Bronchial epithelial cell (primary cell): Measurements from ENCODE around the gene MCCC2. TPM values are rescaled to one million over a fixed set of nuclear protein-coding genes. Genes with fewer than 3 reads are reported as not detected.

Experiments
- DNase-seq: peaks from one replicate; pipeline ENCODE4 v3.0.0-alpha.2; 2010; ENCODE audit warnings: low read depth
- FAIRE-seq: peaks from 2 replicates; lab custom pipeline; 2011; peaks lifted over from hg19 to GRCh38; lab: Jason Lieb, UNC
- H3K27me3 ChIP-seq: 2 replicates; pipeline ENCODE4 v1.5.1; 2011; ENCODE audit warnings: low read length; ENCODE audit not compliant: control insufficient read depth, insufficient read depth
- H3K36me3 ChIP-seq: 2 replicates; pipeline ENCODE4 v1.5.1; 2011; ENCODE audit warnings: low read length; ENCODE audit not compliant: control insufficient read depth, insufficient read depth
- H3K4me3 ChIP-seq: 2 replicates; pipeline ENCODE4 v1.5.1; 2011; ENCODE audit warnings: mild to moderate bottlenecking, low read depth, low read length, control low read depth
- CTCF ChIP-seq: IDR thresholded peaks from 2 replicates; pipeline ENCODE4 v1.5.1; 2011; ENCODE audit warnings: mild to moderate bottlenecking, moderate library complexity, low read length, control low read depth, inconsistent platforms; ENCODE audit not compliant: insufficient read depth, severe bottlenecking
- total RNA-seq: library from RNA; depleted of rRNA; stranded (reverse); fragments of >200 nt; gene quantifications from 2 replicates; pipeline ENCODE4 v1.2.1, GENCODE V29; 2014

MCCC2 gene
- total RNA-seq, 1 donor from 2014 or later, result 21.3 TPM

- H3K27me3 ChIP-seq, result peaks cover 1% of the 10 kb centered on the region
- FAIRE-seq, result no peak
- DNase-seq, result peak; percentile 49
- TF ChIP-seq CTCF, result no peak
- H3K36me3 ChIP-seq, result no peaks in the 10 kb centered on the region
- H3K4me3 ChIP-seq, result no peak overlapping the region
Observed at GRCh38 chr5:71681296-71681695, 94.2 kb downstream of the MCCC2 start.

GRCh38 chr5:71684309-71684708 lies 97.2 kb downstream of the MCCC2 start:
- TF ChIP-seq CTCF, result no peak
- no peak for DNase-seq

GRCh38 chr5:71693828-71694427 lies 106.8 kb downstream of the MCCC2 start:
- no peaks in the 10 kb centered on the region for H3K27me3 ChIP-seq
- FAIRE-seq, result no peak
- no peak for TF ChIP-seq CTCF

More at GRCh38 chr5:71684309-71684708, 97.2 kb downstream of the MCCC2 start:
- no peak overlapping the region for H3K4me3 ChIP-seq
- FAIRE-seq, result no peak
- H3K36me3 ChIP-seq, result no peaks in the 10 kb centered on the region
- peaks cover 1% of the 10 kb centered on the region for H3K27me3 ChIP-seq

GRCh38 chr5:71695071-71695470 lies 107.9 kb downstream of the MCCC2 start:
- TF ChIP-seq CTCF, result no peak
- DNase-seq, result no peak
- H3K27me3 ChIP-seq, result no peaks in the 10 kb centered on the region
- H3K36me3 ChIP-seq, result no peaks in the 10 kb centered on the region
- no peak overlapping the region for H3K4me3 ChIP-seq
- FAIRE-seq, result no peak

More at GRCh38 chr5:71693828-71694427, 106.8 kb downstream of the MCCC2 start:
- DNase-seq, result no peak
- no peaks in the 10 kb centered on the region for H3K36me3 ChIP-seq
- H3K4me3 ChIP-seq, result no peak overlapping the region

GRCh38 chr5:71695595-71695994 lies 108.5 kb downstream of the MCCC2 start:
- TF ChIP-seq CTCF, result no peak
- Histone ChIP-seq H3K27me3 (no peaks in the 10 kb centered on the region), H3K4me3 (no peak overlapping the region), H3K36me3 (no peaks in the 10 kb centered on the region)
- FAIRE-seq (no peak), DNase-seq (no peak)

- no peak for FAIRE-seq
Observed at GRCh38 chr5:71697967-71698366, 110.8 kb downstream of the MCCC2 start.

More at GRCh38 chr5:71697967-71698366, 110.8 kb downstream of the MCCC2 start:
- no peak overlapping the region for H3K4me3 ChIP-seq
- H3K27me3 ChIP-seq, result peaks cover 6% of the 10 kb centered on the region
- DNase-seq, result no peak
- TF ChIP-seq CTCF, result peak; percentile 60
- no peaks in the 10 kb centered on the region for H3K36me3 ChIP-seq
